Measurements from ENCODE around the gene PAF1. TPM values are rescaled to one million over a fixed set of nuclear protein-coding genes. Genes with fewer than 3 reads are reported as not detected.

PAF1 gene
- total and polyA plus RNA-seq, 8 donors = 11.3 to 41.1 (median 15.4) TPM

GRCh38 chr19:39405958-39406655 is 15.2 kb upstream of the PAF1 start:
- WGBS, 2 donors = 12 to 19% methylated on average over 19 to 22 of the region's 22 CpGs
- Histone ChIP-seq H3K9me3 (no peaks in the 10 kb centered on the region), H3K36me3 (peaks cover 0 to 5% (median 0%) of the 10 kb centered on the region in 3 donors), H3K27me3 (no peaks in the 10 kb centered on the region), H3K27ac (peak overlapping the region; percentile 64 to 99 (median 82)), H3K4me1 (peaks cover 6 to 27% (median 8%) of the 10 kb centered on the region in 3 donors), H3K4me3 (peak overlapping the region in 2 of 4 donors; percentile 70 to 96)
- no peak for ATAC-seq
- intact Hi-C loops (cut with DNase I) = no loop called here
- DNase-seq = no peak
- no peak for FAIRE-seq
- TF ChIP-seq CTCF (IDR thresholded peaks at IDR 0.05) = no peak

DNA sequence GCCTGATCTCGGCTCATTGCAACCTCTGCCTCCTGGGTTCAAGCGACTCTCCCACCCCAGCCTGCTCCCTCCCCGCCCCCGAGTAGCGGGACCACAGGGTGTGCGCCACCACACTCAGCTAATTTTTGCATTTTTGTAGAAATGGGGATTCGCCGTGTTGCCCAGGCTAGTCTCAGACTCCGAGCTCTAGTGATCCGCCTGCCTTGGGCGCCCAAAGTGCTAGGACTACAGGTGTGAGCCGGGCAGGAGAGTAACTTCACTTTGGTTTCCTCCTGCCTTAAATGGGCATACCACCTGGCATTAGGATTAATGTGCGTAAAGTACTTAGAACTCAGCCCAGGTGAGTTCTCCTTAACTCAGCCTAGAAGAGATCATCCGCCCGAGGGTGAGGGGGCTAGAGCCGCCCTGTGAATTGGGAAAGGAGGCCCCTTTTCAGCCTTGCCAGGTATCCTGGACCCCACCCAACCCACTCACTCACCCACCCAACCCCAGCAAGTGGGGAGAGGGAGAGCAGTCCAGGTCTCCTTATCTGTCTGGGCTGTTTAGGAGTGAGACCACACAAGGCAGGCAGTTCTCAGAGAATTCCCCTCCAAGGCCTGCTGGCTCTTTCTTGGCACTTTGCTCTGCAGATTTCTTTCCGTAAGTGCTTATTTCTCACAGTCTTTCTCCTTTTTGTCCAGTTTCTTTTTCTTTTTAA is 14.5 kb upstream of the PAF1 start:
- ATAC-seq (no peak), DNase-seq (no peak), FAIRE-seq (no peak)
- no peak for TF ChIP-seq CTCF (IDR thresholded peaks at IDR 0.05)
- peaks cover under 1 to 20% (median 1%) of the 10 kb centered on the region in 3 donors for H3K4me1 ChIP-seq
- peak overlapping the region; percentile 64 to 99 (median 82) for H3K27ac ChIP-seq
- no peaks in the 10 kb centered on the region for H3K9me3 ChIP-seq
- peaks cover 0 to 5% (median 0%) of the 10 kb centered on the region in 3 donors for H3K36me3 ChIP-seq
- intact Hi-C loops (cut with DNase I) = no loop called here
- no peaks in the 10 kb centered on the region for H3K27me3 ChIP-seq
- peak overlapping the region in 1 of 4 donors; percentile 70 for H3K4me3 ChIP-seq
- WGBS, 2 donors = 90 to 93% methylated on average over 17 of the region's 17 CpGs

DNA sequence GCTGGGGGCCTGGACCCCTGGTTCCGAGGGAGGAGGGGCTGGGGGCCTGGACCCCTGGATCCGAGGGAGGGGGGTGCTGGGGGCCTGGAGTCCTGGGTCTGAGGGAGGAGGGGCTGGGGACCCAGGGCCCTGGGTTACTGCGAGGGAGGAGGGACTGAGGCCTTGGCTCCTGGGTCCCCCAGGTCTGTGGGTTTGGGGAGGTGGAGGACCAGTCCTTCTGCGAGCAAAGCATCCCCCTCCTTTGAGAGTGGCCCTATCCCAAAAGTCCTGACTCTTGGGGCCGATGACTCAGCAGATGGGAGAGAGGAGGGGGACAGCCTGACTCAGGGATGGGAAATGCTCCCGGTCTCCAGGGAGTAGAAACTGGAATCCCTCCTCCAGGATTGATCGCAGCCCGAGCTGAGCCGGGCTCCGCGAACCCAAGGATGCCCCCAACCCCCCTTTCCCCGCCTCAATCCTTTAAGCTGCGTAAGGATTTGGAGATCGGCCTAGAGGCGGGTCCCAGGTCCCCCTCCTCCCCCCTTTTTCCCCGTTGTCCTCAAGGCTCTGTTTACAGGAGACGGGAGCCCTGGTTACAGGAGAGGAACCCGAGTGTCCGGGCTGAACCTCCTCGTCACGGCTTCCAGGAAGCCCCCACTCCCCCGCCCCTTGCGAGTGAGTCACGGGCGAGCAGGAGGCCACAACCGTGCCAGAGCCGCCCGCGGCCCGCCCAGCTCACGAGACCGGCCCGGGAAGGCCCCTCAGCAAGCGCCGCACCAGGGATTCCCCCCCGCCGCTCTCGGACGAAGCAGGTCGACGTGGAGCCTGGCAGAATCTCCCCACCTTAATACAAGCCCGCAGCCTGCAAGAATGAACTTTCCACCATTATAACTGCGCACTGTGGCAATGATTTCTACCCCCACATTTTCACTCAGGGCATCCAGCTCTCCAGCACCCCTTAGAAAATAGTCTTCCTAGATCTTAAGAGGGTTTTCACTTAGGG is 12.7 kb upstream of the PAF1 start:
- H3K27me3 ChIP-seq = no peaks in the 10 kb centered on the region
- H3K9me3 ChIP-seq = no peaks in the 10 kb centered on the region
- H3K27ac ChIP-seq = peak overlapping the region; percentile 89 to 95 (median 92)
- 49 to 54% methylated on average over 38 to 43 of the region's 43 CpGs for WGBS, 2 donors
- intact Hi-C loops (cut with DNase I) = no loop called here
- DNase-seq = peak; percentile 84 to 90 (median 86)
- no peak for TF ChIP-seq CTCF (IDR thresholded peaks at IDR 0.05)
- H3K4me3 ChIP-seq = peak overlapping the region in 3 of 4 donors; percentile 23 to 44 (median 40)
- peak; percentile 10 to 39 (median 20) for ATAC-seq
- peak; percentile 17 for FAIRE-seq
- peaks cover 0 to 17% (median 0%) of the 10 kb centered on the region in 3 donors for H3K4me1 ChIP-seq
- peaks cover 0 to 5% (median 0%) of the 10 kb centered on the region in 3 donors for H3K36me3 ChIP-seq

DNA sequence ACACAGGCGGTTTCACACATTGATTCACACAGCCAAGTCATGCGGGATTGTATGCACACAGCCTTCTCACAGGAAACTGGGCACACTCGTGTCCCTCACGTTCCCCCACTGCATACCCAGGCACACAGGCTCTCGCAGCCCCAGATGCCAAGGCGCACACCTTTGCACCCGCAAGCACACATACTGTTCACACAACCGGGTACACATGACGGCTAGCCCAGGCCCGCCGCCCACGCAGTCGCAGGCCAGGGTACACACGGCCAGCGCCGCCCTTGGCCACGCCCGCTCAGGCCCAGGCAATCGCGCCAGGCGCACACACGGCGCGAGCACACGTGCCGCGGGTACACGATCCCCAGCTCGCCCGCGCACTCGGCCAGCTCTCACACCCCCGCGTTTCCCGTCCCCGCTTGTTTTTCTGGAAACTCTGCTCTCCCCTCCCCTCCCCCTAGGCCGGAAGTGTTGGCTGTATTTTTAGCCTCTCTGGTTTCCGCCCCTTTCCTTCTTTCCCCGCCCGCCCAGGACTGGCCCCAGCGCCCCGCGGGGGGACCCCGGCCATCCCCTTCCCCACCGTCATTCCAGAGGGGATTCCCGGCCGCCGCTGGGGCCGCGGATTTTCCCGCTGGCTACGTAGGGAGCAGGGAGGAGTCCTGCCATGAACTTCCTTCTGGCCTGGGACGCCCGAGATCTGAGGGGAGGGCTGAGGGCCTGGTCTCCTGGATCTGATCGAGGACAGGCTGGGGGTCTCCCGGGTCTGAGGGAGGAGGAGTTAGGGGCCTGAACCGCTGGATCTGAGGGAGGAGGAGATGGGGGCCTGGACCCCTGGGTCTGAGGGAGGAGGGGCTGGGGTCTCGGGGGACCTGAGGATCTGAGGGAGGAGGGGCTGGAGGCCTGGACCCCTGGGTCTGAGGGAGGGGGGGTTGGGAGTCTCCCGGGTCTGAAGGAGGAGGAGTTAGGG is 11.7 kb upstream of the PAF1 start:
- H3K9me3 ChIP-seq = no peaks in the 10 kb centered on the region
- ATAC-seq = peak; percentile 51 to 59 (median 52)
- no peak for TF ChIP-seq CTCF (IDR thresholded peaks at IDR 0.05)
- peak overlapping the region in 3 of 4 donors; percentile 23 to 44 (median 40) for H3K4me3 ChIP-seq
- no peaks in the 10 kb centered on the region for H3K27me3 ChIP-seq
- intact Hi-C loops (cut with DNase I) = no loop called here
- no peaks in the 10 kb centered on the region for H3K36me3 ChIP-seq
- peak overlapping the region; percentile 89 to 95 (median 92) for H3K27ac ChIP-seq
- H3K4me1 ChIP-seq = peaks cover 6 to 23% (median 8%) of the 10 kb centered on the region in 3 donors
- WGBS, 2 donors = 1% methylated on average over 53 to 59 of the region's 59 CpGs
- FAIRE-seq = no peak
- peak; percentile 86 to 92 (median 90) for DNase-seq

All from pancreas (tissue), 10 donors.